Stimulated activated CD8-positive, alpha-beta memory T cell treated with anti-CD3 and anti-CD28 coated beads, Interleukin-15, amount 100 ng/mL, for 1 hour (primary cell): ENCODE measurements around the gene TUBE1.

Experiments
- DNase-seq: peaks from one replicate; pipeline ENCODE4 v3.0.0-alpha.2; 2020; ENCODE audit warnings: low read depth

TUBE1 gene

GRCh38 chr6:112033791-112034615, 53.3 kb downstream of the TUBE1 start:
- DNase-seq, result no peak

DNA sequence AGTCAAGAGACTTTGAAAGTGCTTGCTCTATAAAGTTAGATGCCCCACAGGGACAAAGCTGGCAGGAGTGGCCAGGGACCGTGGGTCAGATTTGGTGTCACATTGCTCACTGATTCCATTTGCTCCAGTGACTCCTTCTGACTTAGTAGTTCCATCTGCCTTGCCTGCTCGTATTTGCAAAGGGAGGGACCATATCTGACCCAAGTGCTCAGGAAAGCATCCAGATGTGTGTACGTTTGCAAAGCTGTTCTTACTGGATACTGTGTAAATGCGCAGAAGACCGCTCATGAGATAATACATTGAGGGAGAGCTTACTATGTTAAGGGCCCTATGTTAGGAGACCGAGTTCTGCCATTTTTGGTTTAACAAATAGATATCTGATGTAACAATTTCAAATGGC, 54.6 kb downstream of the TUBE1 start:
- DNase-seq, result no peak

DNA sequence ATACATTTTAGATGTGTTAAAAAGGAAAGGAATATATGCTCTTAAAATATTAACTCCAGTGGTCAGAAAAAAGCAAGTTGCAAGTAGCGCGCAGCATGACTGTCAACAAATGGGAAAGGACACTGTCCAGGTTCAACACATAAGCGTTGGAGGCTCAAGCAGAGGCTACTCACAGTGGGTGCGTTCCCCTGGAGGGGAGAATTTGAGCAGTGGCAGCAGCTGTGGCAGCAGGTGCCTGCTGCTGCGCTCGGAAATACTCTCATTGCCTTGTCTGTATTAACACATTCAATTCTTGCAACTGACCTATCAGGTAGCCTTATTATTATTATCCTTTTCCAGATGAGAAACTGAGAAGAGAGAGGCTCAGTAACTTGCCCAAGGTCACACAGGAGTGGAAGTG, 55.3 kb downstream of the TUBE1 start:
- no peak for DNase-seq

GRCh38 chr6:112030961-112031660, 56.2 kb downstream of the TUBE1 start:
- no peak for DNase-seq

- DNase-seq, result no peak
Measured at GRCh38 chr6:112030206-112030960, 56.9 kb downstream of the TUBE1 start.

DNA sequence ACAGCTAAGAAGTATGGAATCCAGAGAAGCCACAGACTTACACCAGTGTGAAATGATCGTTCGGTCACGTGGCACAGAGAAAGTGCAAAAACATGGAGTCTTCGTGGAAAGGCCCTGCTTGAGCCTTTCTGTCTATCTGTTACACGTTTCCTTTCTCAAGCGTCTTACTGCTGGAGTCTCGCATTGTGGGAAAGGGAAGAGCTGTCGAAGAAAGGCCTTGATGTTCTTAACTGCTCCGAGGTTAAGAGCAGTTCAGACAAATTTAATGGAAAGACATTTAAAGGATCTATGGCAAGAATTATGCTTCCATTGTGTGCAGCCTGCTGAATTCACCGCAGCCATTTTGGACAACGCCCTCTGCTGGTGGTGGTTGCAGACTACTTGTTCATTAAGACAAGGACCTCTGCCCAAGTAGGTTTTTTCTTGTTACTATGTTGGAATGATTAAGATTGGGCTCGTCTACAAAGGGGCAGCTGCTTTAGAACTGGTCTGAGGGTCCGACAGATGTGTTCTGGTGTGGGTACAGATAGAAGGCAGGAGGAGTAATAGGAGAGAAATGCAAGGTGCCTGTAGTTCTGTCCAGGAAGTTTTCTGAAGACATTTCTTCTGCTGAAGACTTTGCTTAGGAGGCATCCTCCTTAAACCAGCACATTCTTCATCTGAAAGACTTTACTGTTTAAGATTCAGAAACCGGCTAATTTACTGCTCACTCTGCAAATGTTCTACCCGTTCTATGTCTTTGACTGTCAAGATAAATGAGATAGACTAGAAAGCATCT, 58.0 kb downstream of the TUBE1 start:
- DNase-seq, result peak; percentile 30

- no peak for DNase-seq
Measured at GRCh38 chr6:112027942-112028674, 59.2 kb downstream of the TUBE1 start.

DNA sequence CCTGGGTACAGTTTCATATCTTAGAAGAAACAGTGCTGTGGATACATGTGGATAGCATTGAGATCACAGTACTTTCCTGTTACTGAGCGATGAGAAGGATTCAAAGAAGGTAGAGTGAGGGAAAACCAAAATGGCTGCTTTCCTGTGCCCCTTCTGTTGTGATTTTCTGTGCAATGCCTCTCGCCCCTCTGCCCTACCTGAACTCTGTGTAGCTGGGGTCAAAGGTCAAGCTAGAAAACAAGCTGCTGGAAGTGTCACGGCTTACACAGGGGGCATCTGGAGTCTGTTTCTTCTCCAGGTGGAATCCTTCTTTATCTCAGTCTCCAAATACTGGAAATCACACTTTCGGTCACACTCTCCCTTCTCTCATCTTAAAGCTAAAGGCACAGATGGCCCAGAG, 60.3 kb downstream of the TUBE1 start:
- no peak for DNase-seq

- no peak for DNase-seq
Measured at GRCh38 chr6:112024464-112024863, 62.8 kb downstream of the TUBE1 start.

GRCh38 chr6:112022749-112023148, 64.5 kb downstream of the TUBE1 start:
- no peak for DNase-seq

DNA sequence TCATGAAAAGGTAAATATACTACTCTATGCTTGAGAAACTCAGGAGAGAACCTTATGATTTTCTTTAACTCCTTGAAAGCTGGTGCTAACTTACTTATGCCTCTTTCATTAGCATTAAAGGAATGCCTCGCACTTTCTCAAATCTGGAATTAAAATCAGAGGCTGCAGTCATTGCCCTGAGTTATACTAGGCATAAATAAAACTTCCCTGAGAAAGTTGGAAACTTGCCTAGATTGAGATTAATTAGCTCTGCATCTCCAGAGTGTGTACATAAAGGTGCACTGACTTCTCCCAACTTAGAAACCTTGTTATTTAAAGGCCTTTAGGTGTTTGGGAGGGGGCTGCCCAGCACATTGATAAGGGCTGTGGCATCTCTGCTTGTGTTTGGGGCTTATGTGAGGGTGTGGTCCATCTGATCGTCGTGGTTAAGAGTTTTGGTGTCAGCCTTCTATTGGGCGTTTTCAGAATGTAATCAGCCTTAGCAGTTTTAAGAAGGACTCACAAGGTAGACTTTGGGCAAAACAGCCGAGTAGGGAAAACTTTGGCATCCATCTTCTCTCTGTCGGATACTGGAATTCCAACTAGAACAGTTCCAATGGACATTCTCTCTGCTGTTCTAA, 65.5 kb downstream of the TUBE1 start:
- no peak for DNase-seq
